Endothelial cell of umbilical vein (primary cell): Measurements from ENCODE around the gene TPM4. TPM values are rescaled to one million over a fixed set of nuclear protein-coding genes. Genes with fewer than 3 reads are reported as not detected.

Experiments
- BruUV-seq: library from RNA; stranded (reverse); fragments of 400-500 nt; replicated peaks from 2 replicates; lab custom pipeline; 2021; lab: Mats Ljungman, UMichigan
- CTCF ChIA-PET: fragments of 300-600, 350-600 bp; sonication (Branson Sonifier 250); formaldehyde crosslinking; loops from one replicate; lab custom pipeline; 2021; ENCODE audit warnings: antibody characterized with exemption, inconsistent platforms; lab: Charles Lee
- POLR2A ChIA-PET: fragments of 300-600, 350-600 bp; sonication (Branson Sonifier 250); formaldehyde crosslinking; loops from one replicate; lab custom pipeline; 2021; ENCODE audit warnings: antibody characterized with exemption, inconsistent platforms; lab: Charles Lee
- DNase-seq: peaks from one replicate; pipeline ENCODE4 v3.0.0-alpha.2; 2011; ENCODE audit warnings: low read depth, low spot score
- FAIRE-seq: peaks from 2 replicates; lab custom pipeline; 2011; peaks lifted over from hg19 to GRCh38; lab: Jason Lieb, UNC
- H2AFZ ChIP-seq: 2 replicates; pipeline ENCODE4 v1.6.0; 2012; ENCODE audit warnings: low read depth, low read length, control low read depth, inconsistent platforms
- H3K27ac ChIP-seq: 2 replicates; pipeline ENCODE4 v1.5.1; 2011; ENCODE audit warnings: low read depth, mild to moderate bottlenecking, control low read depth, low read length, moderate library complexity; ENCODE audit not compliant: insufficient read depth
- H3K27me3 ChIP-seq, 2 experiments: 2 replicates each; pipeline versions ENCODE4 v1.6.0 to v1.6.1; 2011; ENCODE audit warnings: low read length in 2 of 2, mixed read lengths in 1 of 2; ENCODE audit not compliant: control insufficient read depth in 2 of 2, insufficient read depth in 2 of 2
- H3K36me3 ChIP-seq, 2 experiments: 2 replicates in 1 of 2; 3 replicates in 1 of 2; pipeline ENCODE4 v1.5.1; 2011; ENCODE audit warnings: low read length in 2 of 2, mild to moderate bottlenecking in 1 of 2, moderate library complexity in 1 of 2; ENCODE audit not compliant: control insufficient read depth in 2 of 2, insufficient read depth in 2 of 2; ENCODE audit errors: extremely low read depth in 1 of 2
- H3K4me1 ChIP-seq: 3 replicates; pipeline ENCODE4 v1.5.1; 2011; ENCODE audit warnings: mild to moderate bottlenecking, low read length; ENCODE audit not compliant: control insufficient read depth, insufficient read depth; ENCODE audit errors: extremely low read depth
- H3K4me2 ChIP-seq: 2 replicates; pipeline ENCODE4 v1.6.1; 2011; ENCODE audit warnings: low read length, control low read depth, mixed read lengths; ENCODE audit not compliant: insufficient read depth
- H3K4me3 ChIP-seq, 3 experiments: fragments of 200-600 bp in 1 of 3; sonication (generic), shearing (Covaris generic) in 1 of 3; replicated peaks in 1 of 3; 2 replicates each; pipeline ENCODE4 v1.5.1; 2011 to 2016; ENCODE audit warnings: control low read depth in 3 of 3, low read length in 3 of 3, mild to moderate bottlenecking in 2 of 3, inconsistent platforms in 1 of 3, low read depth in 1 of 3, moderate library complexity in 1 of 3; ENCODE audit not compliant: insufficient read depth in 1 of 3
- H3K79me2 ChIP-seq: 2 replicates; pipeline ENCODE4 v1.6.0; 2012; ENCODE audit warnings: low read length, inconsistent platforms; ENCODE audit not compliant: control insufficient read depth, insufficient read depth
- H3K9ac ChIP-seq: replicated peaks from 2 replicates; pipeline ENCODE3; 2011; ENCODE audit warnings: low read length, control low read depth; ENCODE audit not compliant: insufficient read depth; ENCODE audit errors: extremely low read depth
- H3K9me1 ChIP-seq: replicated peaks from 3 replicates; pipeline ENCODE4 v1.6.0; 2011; ENCODE audit warnings: mild to moderate bottlenecking, low read length; ENCODE audit not compliant: control insufficient read depth, insufficient read depth; ENCODE audit errors: extremely low read depth
- H3K9me3 ChIP-seq: replicated peaks from 2 replicates; pipeline ENCODE4 v1.5.1; 2012; ENCODE audit warnings: low read length, inconsistent platforms; ENCODE audit not compliant: control insufficient read depth, insufficient read depth
- H4K20me1 ChIP-seq: replicated peaks from 2 replicates; pipeline ENCODE3; 2011; ENCODE audit warnings: mild to moderate bottlenecking, low read length; ENCODE audit not compliant: control insufficient read depth, insufficient read depth; ENCODE audit errors: extremely low read depth
- EZH2 ChIP-seq: IDR thresholded peaks from 2 replicates; pipeline ENCODE4 v1.6.1; 2012; ENCODE audit warnings: borderline replicate concordance, low read depth, mild to moderate bottlenecking, moderate library complexity, low read length, inconsistent platforms; ENCODE audit not compliant: severe bottlenecking
- FOS ChIP-seq: IDR thresholded peaks from 2 replicates; pipeline ENCODE4 v1.6.1; 2011; ENCODE audit warnings: mild to moderate bottlenecking, low read length, moderate library complexity, borderline replicate concordance; ENCODE audit not compliant: insufficient read depth
- GATA2 ChIP-seq: IDR thresholded peaks from 2 replicates; pipeline ENCODE4 v1.7.0; 2011; ENCODE audit warnings: low read depth, mild to moderate bottlenecking, moderate library complexity, mixed read lengths, low read length; ENCODE audit not compliant: insufficient read length, insufficient read depth
- JUN ChIP-seq: IDR thresholded peaks from 2 replicates; pipeline ENCODE4 v1.6.1; 2011; ENCODE audit warnings: borderline replicate concordance, low read depth; ENCODE audit not compliant: insufficient read length, insufficient read depth
- MYC ChIP-seq: IDR thresholded peaks from one replicate; pipeline ENCODE4 v1.6.1; 2011; ENCODE audit warnings: mild to moderate bottlenecking, low read depth, low read length
- POLR2AphosphoS5 ChIP-seq: IDR thresholded peaks from 2 replicates; pipeline ENCODE4 v1.6.1; 2012; ENCODE audit warnings: low read depth, mild to moderate bottlenecking, control low read depth, low read length, moderate library complexity; ENCODE audit not compliant: insufficient read depth
- dilution Hi-C: fragments of 300-500 bp; cut with MboI; formaldehyde crosslinking; loops from one replicate; pipeline ENCODE4 v1.15.0; 2019; ENCODE audit warnings: low sequenced_read_pairs; ENCODE audit not compliant: extremely low pct_ligation_motif_present
- intact Hi-C: fragments of 100-400 bp; cut with micrococcal nuclease; formaldehyde crosslinking; loops from one replicate; pipeline ENCODE4 v1.10.0; 2022
- polyA plus RNA-seq, 4 experiments: library from polyadenylated mRNA; depleted of rRNA in 3 of 4; stranded (reverse) in 3 of 4; unstranded in 1 of 4; fragments of >200 nt; gene quantifications; 2 replicates each; pipeline versions ENCODE4 v1.2.1 to v1.2.3, GENCODE V29; 2011 to 2012; ENCODE audit warnings: missing spikeins in 1 of 4
- total RNA-seq: library from RNA; stranded (reverse); gene quantifications from 2 replicates; pipeline ENCODE4 v1.2.3, GENCODE V29; 2021
- TF ChIP-seq, protein P1 (sequence below): IDR thresholded peaks from 2 replicates; pipeline ENCODE4 v1.6.1; 2011; ENCODE audit not compliant: insufficient read depth, insufficient read length
- TF ChIP-seq, protein P2 (sequence below), 2 donors: IDR thresholded peaks; 1 replicate in 1 of 2; 2 replicates in 1 of 2; pipeline ENCODE4 v1.5.1; 2011; ENCODE audit warnings: low read length in 2 of 2, mild to moderate bottlenecking in 2 of 2, moderate library complexity in 2 of 2, control low read depth in 1 of 2, inconsistent platforms in 1 of 2, low read depth in 1 of 2; ENCODE audit not compliant: insufficient read depth in 1 of 2; ENCODE audit errors: extremely low read depth in 1 of 2

TPM4 gene
- total and polyA plus RNA-seq, 2 donors (not counting 3 experiments of a cell fraction or from before 2014, with no cell fraction given): 430 to 924 TPM

DNA sequence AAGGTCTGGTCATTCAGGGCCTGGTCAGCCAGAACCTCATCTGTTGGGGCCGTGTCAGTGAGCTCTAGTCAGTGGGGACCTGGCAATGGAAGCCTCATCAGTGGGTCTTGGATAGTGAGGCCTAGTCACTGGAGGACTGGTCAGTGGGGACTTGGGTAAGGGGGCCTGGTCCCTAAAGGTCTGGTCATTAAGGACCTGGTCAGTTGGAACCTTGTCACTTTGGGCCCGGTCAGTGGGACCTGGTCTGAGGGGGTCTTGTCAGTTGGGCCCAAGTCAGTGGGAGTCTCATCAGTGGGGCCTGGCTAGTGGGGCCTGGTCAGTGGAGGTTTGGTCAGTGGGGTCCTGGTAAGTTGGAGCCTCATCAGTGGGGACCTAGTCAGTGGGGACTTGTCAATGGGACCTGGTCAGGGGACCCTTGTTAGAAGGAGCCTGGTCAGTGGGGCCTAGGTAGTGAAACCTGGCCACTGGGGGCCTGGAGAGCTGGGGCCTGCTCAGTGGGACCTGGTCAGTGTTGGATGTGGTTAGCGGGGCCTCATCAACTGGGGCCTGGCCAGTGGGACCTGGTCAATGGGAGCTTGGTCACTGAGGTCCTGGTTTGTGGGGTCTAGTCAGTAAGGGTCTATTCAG is 43.7 kb upstream of the TPM4 start:
- H3K4me3 ChIP-seq: no peak overlapping the region
- H4K20me1 ChIP-seq: no peaks in the 10 kb centered on the region
- H3K79me2 ChIP-seq: no peaks in the 10 kb centered on the region
- TF ChIP-seq, protein P1, sequence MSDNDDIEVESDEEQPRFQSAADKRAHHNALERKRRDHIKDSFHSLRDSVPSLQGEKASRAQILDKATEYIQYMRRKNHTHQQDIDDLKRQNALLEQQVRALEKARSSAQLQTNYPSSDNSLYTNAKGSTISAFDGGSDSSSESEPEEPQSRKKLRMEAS: no peak
- TF ChIP-seq POLR2AphosphoS5 (no peak), JUN (no peak), EZH2 (no peak), FOS (no peak)
- ChIA-PET POLR2A (no interaction called here), CTCF (no interaction called here)
- no peaks in the 10 kb centered on the region for H3K9me1 ChIP-seq
- dilution Hi-C loops (no loop called here), intact Hi-C loops (no loop called here)
- no peaks in the 10 kb centered on the region for H3K36me3 ChIP-seq
- H3K27ac ChIP-seq: no peak overlapping the region
- no peak overlapping the region for H2AFZ ChIP-seq
- no peak overlapping the region for H3K4me2 ChIP-seq
- no peaks in the 10 kb centered on the region for H3K27me3 ChIP-seq
- no peak overlapping the region for H3K9ac ChIP-seq
- no peak for DNase-seq
- no peaks in the 10 kb centered on the region for H3K4me1 ChIP-seq
- no peak for FAIRE-seq
- no TSS peak for BruUV-seq
- H3K9me3 ChIP-seq: no peaks in the 10 kb centered on the region

DNA sequence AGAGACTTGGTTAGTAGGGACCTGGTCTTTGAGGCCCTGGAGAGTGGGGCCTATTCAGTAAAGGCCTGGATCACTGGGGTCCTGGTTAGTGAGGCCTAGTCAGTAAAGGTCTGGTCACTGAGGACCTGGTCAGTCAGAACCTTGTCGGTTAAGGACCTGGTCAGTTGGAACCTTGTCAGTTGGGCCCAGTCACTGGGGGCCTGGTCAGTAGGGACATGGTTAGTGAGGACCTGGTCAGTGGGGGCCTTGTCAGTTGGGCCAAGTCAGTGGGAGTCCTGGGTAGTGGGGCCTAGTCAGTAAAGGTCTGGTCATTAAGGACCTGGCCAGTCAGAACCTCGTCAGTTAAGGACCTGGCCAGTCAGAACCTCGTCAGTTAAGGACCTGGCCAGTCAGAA is 43.2 kb upstream of the TPM4 start:
- Histone ChIP-seq H3K4me2 (no peak overlapping the region), H3K27ac (no peak overlapping the region), H3K9ac (no peak overlapping the region), H3K9me3 (no peaks in the 10 kb centered on the region), H3K9me1 (no peaks in the 10 kb centered on the region), H2AFZ (no peak overlapping the region), H3K79me2 (no peaks in the 10 kb centered on the region), H3K27me3 (no peaks in the 10 kb centered on the region), H3K4me1 (no peaks in the 10 kb centered on the region), H4K20me1 (no peaks in the 10 kb centered on the region), H3K4me3 (no peak overlapping the region), H3K36me3 (no peaks in the 10 kb centered on the region)
- intact Hi-C loops: no loop called here
- ChIA-PET POLR2A (no interaction called here), CTCF (no interaction called here)
- DNase-seq: no peak
- BruUV-seq: no TSS peak
- no peak for FAIRE-seq
- dilution Hi-C loops: no loop called here
- TF ChIP-seq, protein P2, sequence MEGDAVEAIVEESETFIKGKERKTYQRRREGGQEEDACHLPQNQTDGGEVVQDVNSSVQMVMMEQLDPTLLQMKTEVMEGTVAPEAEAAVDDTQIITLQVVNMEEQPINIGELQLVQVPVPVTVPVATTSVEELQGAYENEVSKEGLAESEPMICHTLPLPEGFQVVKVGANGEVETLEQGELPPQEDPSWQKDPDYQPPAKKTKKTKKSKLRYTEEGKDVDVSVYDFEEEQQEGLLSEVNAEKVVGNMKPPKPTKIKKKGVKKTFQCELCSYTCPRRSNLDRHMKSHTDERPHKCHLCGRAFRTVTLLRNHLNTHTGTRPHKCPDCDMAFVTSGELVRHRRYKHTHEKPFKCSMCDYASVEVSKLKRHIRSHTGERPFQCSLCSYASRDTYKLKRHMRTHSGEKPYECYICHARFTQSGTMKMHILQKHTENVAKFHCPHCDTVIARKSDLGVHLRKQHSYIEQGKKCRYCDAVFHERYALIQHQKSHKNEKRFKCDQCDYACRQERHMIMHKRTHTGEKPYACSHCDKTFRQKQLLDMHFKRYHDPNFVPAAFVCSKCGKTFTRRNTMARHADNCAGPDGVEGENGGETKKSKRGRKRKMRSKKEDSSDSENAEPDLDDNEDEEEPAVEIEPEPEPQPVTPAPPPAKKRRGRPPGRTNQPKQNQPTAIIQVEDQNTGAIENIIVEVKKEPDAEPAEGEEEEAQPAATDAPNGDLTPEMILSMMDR (IDR thresholded peaks at IDR 0.05; ENCODE audit: extremely low read depth in 1 of 2, insufficient read depth in 1 of 2, low read depth in 1 of 2, low read length in 2 of 2): no peak
- TF ChIP-seq EZH2 (no peak), GATA2 (no peak), FOS (no peak), MYC (no peak), POLR2AphosphoS5 (no peak)
- TF ChIP-seq, protein P1: no peak
